ENCODE results near the gene BTBD2.

BTBD2 gene

DNA sequence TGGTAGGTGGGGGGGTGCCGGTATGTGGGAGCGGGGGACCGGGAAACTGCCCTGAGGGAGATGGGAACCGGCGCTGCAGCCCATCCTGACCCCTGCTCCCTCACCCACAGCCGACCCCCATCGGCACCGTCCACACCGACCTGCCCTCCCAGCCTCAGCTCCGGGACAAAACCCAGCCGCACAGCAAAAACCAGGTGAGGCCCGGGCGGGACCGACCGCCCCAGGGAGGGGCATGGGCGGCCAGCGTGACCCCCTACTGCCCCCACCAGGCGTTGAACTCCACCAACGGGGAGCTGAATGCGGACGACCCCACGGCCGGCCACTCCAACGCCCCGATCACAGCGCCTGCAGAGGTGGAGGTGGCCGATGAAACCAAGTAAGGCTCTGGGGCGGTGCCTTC, 35.9 kb downstream of the BTBD2 start:
- Histone ChIP-seq H3K36me3 (ENCODE audit: insufficient read depth, low read length) (peaks cover 59% of the 10 kb centered on the region; the same call in 1 of the 2 replicates), H2AFZ (ENCODE audit: low read length) (no peak overlapping the region), H3F3A (ENCODE audit: low read depth) (no peaks in the 10 kb centered on the region), H4K20me1 (ENCODE audit: insufficient read depth, low read length, poor library complexity, severe bottlenecking) (peaks cover 9% of the 10 kb centered on the region), H3K9me2 (replicated peaks; ENCODE audit: low read depth, low read length) (no peaks in the 10 kb centered on the region), H3K9me3 (ENCODE audit: insufficient read depth, low read depth, low read length) (no peaks in the 10 kb centered on the region), H3K9ac (ENCODE audit: low read depth, low read length, poor library complexity, severe bottlenecking) (no peak overlapping the region), H3K4me3 (ENCODE audit: low read length, poor library complexity, severe bottlenecking) (no peak overlapping the region), H3K4me1 (ENCODE audit: insufficient read depth, low read length, poor library complexity, severe bottlenecking) (no peaks in the 10 kb centered on the region), H3K27me3 (ENCODE audit: insufficient read depth, low read length, poor library complexity, severe bottlenecking) (no peaks in the 10 kb centered on the region), H3K79me2 (ENCODE audit: insufficient read depth, low read length) (peaks cover 16% of the 10 kb centered on the region; the same call in 1 of the 2 replicates), H3K4me2 (ENCODE audit: low read depth, low read length, poor library complexity, severe bottlenecking) (no peak overlapping the region)
- no peak for TF ChIP-seq EZH2phosphoT487 (IDR thresholded peaks at IDR 0.05; ENCODE audit: borderline replicate concordance)

DNA sequence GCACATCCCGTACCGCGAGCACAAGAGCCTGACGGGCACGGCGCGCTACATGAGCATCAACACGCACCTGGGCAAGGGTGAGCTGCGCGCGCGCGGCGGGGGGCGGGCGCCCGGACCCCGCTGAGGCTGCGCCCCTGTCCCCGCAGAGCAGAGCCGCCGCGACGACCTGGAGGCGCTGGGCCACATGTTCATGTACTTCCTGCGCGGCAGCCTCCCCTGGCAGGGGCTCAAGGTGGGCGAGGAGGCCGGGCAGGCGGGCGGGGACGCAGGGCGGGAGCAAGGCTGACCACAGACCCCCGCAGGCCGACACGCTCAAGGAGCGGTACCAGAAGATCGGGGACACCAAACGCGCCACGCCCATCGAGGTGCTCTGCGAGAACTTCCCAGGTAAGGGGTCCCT, 36.5 kb downstream of the BTBD2 start:
- Histone ChIP-seq H3K4me2 (ENCODE audit: low read depth, low read length, poor library complexity, severe bottlenecking) (no peak overlapping the region), H3K36me3 (ENCODE audit: insufficient read depth, low read length) (peaks cover 59% of the 10 kb centered on the region; the same call in 1 of the 2 replicates), H3K9me3 (ENCODE audit: insufficient read depth, low read depth, low read length) (no peaks in the 10 kb centered on the region), H3K27me3 (ENCODE audit: insufficient read depth, low read length, poor library complexity, severe bottlenecking) (no peaks in the 10 kb centered on the region), H3K4me1 (ENCODE audit: insufficient read depth, low read length, poor library complexity, severe bottlenecking) (no peaks in the 10 kb centered on the region), H3F3A (ENCODE audit: low read depth) (no peaks in the 10 kb centered on the region), H3K4me3 (ENCODE audit: low read length, poor library complexity, severe bottlenecking) (no peak overlapping the region), H2AFZ (ENCODE audit: low read length) (no peak overlapping the region), H3K9ac (ENCODE audit: low read depth, low read length, poor library complexity, severe bottlenecking) (no peak overlapping the region), H3K9me2 (replicated peaks; ENCODE audit: low read depth, low read length) (no peaks in the 10 kb centered on the region), H4K20me1 (ENCODE audit: insufficient read depth, low read length, poor library complexity, severe bottlenecking) (peaks cover 9% of the 10 kb centered on the region), H3K79me2 (ENCODE audit: insufficient read depth, low read length) (peaks cover 22% of the 10 kb centered on the region; the same call in 1 of the 2 replicates)
- TF ChIP-seq CTCF (conservative IDR thresholded peaks at IDR 0.05; ENCODE audit: low read length) (no peak), EZH2phosphoT487 (IDR thresholded peaks at IDR 0.05; ENCODE audit: borderline replicate concordance) (no peak)

GRCh38 chr19:1978346-1978894, 37.1 kb downstream of the BTBD2 start:
- peaks cover 12% of the 10 kb centered on the region for H4K20me1 ChIP-seq (ENCODE audit: insufficient read depth, low read length, poor library complexity, severe bottlenecking)

More at GRCh38 chr19:1978346-1978894, 37.1 kb downstream of the BTBD2 start:
- H3K79me2 ChIP-seq (ENCODE audit: insufficient read depth, low read length): peaks cover 26% of the 10 kb centered on the region; the same call in 1 of the 2 replicates
- no peaks in the 10 kb centered on the region for H3K9me3 ChIP-seq (ENCODE audit: insufficient read depth, low read depth, low read length)
- no peak overlapping the region for H3K4me2 ChIP-seq (ENCODE audit: low read depth, low read length, poor library complexity, severe bottlenecking)
- no peaks in the 10 kb centered on the region for H3K9me2 ChIP-seq (replicated peaks; ENCODE audit: low read depth, low read length)
- H2AFZ ChIP-seq (ENCODE audit: low read length): no peak overlapping the region
- no peak overlapping the region for H3K9ac ChIP-seq (ENCODE audit: low read depth, low read length, poor library complexity, severe bottlenecking)
- H3F3A ChIP-seq (ENCODE audit: low read depth): no peaks in the 10 kb centered on the region
- no peaks in the 10 kb centered on the region for H3K4me1 ChIP-seq (ENCODE audit: insufficient read depth, low read length, poor library complexity, severe bottlenecking)
- H3K4me3 ChIP-seq (ENCODE audit: low read length, poor library complexity, severe bottlenecking): no peak overlapping the region
- H3K27me3 ChIP-seq (ENCODE audit: insufficient read depth, low read length, poor library complexity, severe bottlenecking): no peaks in the 10 kb centered on the region
- peaks cover 59% of the 10 kb centered on the region; the same call in 1 of the 2 replicates for H3K36me3 ChIP-seq (ENCODE audit: insufficient read depth, low read length)
- TF ChIP-seq CTCF (conservative IDR thresholded peaks at IDR 0.05; ENCODE audit: low read length) (no peak), EZH2phosphoT487 (IDR thresholded peaks at IDR 0.05; ENCODE audit: borderline replicate concordance) (no peak)

All from Loucy (cell line).